C4-2B (cell line): Measurements from ENCODE around the gene SAMD15.

Experiments used
- ZFX ChIP-seq: fragments of 450-650 bp; IDR thresholded peaks from 2 replicates; pipeline ENCODE4 v1.6.1; 2017
- TF ChIP-seq, protein P1 (sequence below): fragments of 450-650 bp; conservative IDR thresholded peaks from 2 replicates; pipeline ENCODE4 v1.5.1; 2017; ENCODE audit warnings: mild to moderate bottlenecking

DNA sequence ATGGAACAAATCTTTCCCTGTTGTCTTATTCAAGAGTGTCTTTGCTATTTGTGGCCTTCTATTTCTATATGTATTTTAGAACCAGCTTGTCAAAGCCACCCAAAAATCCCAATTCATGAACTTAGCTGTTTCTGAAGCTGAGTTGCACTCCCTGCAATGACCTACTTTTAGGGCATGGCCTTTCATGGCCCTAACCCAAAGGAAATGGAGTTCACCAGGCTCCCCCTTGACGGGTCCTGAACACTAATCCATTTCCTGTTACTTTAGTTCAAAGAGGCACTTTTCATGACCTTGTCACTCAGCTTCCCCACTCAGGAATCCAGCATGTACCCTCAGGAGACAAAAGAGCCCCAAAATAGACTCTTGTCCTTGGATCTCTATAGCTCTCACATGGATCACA is 7.9 kb upstream of the SAMD15 start:
- TF ChIP-seq, protein P1, sequence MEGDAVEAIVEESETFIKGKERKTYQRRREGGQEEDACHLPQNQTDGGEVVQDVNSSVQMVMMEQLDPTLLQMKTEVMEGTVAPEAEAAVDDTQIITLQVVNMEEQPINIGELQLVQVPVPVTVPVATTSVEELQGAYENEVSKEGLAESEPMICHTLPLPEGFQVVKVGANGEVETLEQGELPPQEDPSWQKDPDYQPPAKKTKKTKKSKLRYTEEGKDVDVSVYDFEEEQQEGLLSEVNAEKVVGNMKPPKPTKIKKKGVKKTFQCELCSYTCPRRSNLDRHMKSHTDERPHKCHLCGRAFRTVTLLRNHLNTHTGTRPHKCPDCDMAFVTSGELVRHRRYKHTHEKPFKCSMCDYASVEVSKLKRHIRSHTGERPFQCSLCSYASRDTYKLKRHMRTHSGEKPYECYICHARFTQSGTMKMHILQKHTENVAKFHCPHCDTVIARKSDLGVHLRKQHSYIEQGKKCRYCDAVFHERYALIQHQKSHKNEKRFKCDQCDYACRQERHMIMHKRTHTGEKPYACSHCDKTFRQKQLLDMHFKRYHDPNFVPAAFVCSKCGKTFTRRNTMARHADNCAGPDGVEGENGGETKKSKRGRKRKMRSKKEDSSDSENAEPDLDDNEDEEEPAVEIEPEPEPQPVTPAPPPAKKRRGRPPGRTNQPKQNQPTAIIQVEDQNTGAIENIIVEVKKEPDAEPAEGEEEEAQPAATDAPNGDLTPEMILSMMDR: no peak
- no peak for TF ChIP-seq ZFX
